Pancreas (tissue), 10 donors: Measurements from ENCODE around the gene STPG4. TPM values are rescaled to one million over a fixed set of nuclear protein-coding genes. Genes with fewer than 3 reads are reported as not detected.

Experiments
- ATAC-seq, 4 donors: fragments of 200-7000 bp; cut with Tn5 transposase; one replicate each; pipeline versions ENCODE4 v1.8.0 to v1.9.1; 2020; ENCODE audit warnings: mild to moderate bottlenecking in 4 of 4, moderate library complexity in 4 of 4
- DNase-seq, 6 donors: peaks; one replicate each; pipeline ENCODE4 v3.0.0-alpha.2; 2020
- FAIRE-seq: peaks from 2 replicates; lab custom pipeline; 2012; peaks lifted over from hg19 to GRCh38; lab: Jason Lieb, UNC
- H3K27ac ChIP-seq, 4 donors: fragments of 200-600 bp; sonication (generic); 1 replicate in 3 of 4; 2 replicates in 1 of 4; pipeline versions ENCODE4 v1.5.0 to v1.8.0; 2020
- H3K27me3 ChIP-seq, 4 donors: fragments of 200-600 bp; one replicate each; pipeline ENCODE4 v1.8.0; 2021
- H3K36me3 ChIP-seq, 3 donors: fragments of 200-600 bp; sonication (generic) in 1 of 3; one replicate each; pipeline versions ENCODE4 v1.5.0 to v1.8.0; 2020 to 2021
- H3K4me1 ChIP-seq, 3 donors: fragments of 200-600 bp; one replicate each; pipeline ENCODE4 v1.8.0; 2021
- H3K4me3 ChIP-seq, 4 donors: fragments of 200-600 bp; sonication (generic) in 2 of 4; one replicate each; pipeline versions ENCODE4 v1.5.0 to v1.8.0; 2020 to 2021
- H3K9me3 ChIP-seq, 4 donors: fragments of 200-600 bp; one replicate each; pipeline ENCODE4 v1.8.0; 2021
- WGBS, 2 donors: extraction: QIAGEN DNeasy Blood & Tissue Kit; methylation state at CpG; one replicate each; pipeline ENCODE4 v1.1.7; 2013; 5-methylcytosine and 5-hydroxymethylcytosine counted together
- intact Hi-C, 3 donors: fragments of 100-400 bp; cut with DNase I; formaldehyde crosslinking; loops; one replicate each; pipeline versions ENCODE4 v1.11.1 to v1.14.2; 2022
- polyA plus RNA-seq, 2 donors: library from polyadenylated mRNA; stranded (reverse); fragments of 200-250 nt; gene quantifications; one replicate each; pipeline ENCODE4 v1.2.3, GENCODE V29; 2013
- total RNA-seq, 6 donors: library from RNA; stranded (reverse); fragmentation: NEBNext Ultra II Directional in 4 of 6; extraction: Animal tissue kit (Norgen Biotek cat#: 25700) in 4 of 6; gene quantifications; one replicate each; pipeline versions ENCODE4 v1.2.1 to v1.2.4, GENCODE V29; 2021 to 2023
- TF ChIP-seq, protein P1 (sequence below), 4 donors: fragments of 200-600 bp; sonication (generic) in 3 of 4; IDR thresholded peaks; one replicate each; pipeline versions ENCODE4 v1.5.0 to v1.8.0; 2021; ENCODE audit warnings: antibody characterized with exemption in 4 of 4
- donor health status: healthy with polysubstance abuse.
- donor health status: DM: no; HTN: no; CAD: no; lungs with moderate emphysema.
- donor health status: DM: no; HTN: no; CAD: no.
- donor health status: control.
- donor health status: control.
- donor health status: Bipolar disorder and iron deficiency.
- donor health status: DM: yes; HTN: yes; CAD: no.
- donor health status: DM: no; HTN: no; CAD: no.
- donor health status: DM: no; HTN: no; CAD: no.
- donor health status: DM: yes; HTN: yes; CAD: no.

STPG4 gene
- total and polyA plus RNA-seq, 8 donors = not detected

DNA sequence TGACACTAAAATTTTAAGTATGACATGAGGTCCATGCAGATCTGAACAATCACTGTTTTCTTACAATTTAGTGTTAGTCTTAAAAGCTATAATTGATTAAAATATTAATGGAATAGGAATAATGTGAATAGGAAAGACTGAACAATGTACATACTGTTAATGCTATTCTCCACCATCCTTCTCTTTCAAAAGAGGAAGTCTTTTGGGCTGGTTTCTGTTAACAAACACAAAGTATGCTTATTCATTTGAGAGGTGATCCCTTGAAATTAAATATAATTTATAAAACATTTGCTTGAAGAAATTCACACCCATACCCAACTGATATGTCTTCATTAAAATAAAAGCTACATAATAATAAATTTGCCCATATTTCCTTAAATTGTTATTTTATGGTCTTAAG, 2.3 kb downstream of the STPG4 start:
- intact Hi-C loops = no loop called here
- ATAC-seq (no peak), FAIRE-seq (no peak), DNase-seq (no peak)
- H3K27ac ChIP-seq = no peak overlapping the region
- H3K9me3 ChIP-seq = no peaks in the 10 kb centered on the region
- no peaks in the 10 kb centered on the region for H3K27me3 ChIP-seq
- no peaks in the 10 kb centered on the region for H3K4me1 ChIP-seq
- TF ChIP-seq, protein P1, sequence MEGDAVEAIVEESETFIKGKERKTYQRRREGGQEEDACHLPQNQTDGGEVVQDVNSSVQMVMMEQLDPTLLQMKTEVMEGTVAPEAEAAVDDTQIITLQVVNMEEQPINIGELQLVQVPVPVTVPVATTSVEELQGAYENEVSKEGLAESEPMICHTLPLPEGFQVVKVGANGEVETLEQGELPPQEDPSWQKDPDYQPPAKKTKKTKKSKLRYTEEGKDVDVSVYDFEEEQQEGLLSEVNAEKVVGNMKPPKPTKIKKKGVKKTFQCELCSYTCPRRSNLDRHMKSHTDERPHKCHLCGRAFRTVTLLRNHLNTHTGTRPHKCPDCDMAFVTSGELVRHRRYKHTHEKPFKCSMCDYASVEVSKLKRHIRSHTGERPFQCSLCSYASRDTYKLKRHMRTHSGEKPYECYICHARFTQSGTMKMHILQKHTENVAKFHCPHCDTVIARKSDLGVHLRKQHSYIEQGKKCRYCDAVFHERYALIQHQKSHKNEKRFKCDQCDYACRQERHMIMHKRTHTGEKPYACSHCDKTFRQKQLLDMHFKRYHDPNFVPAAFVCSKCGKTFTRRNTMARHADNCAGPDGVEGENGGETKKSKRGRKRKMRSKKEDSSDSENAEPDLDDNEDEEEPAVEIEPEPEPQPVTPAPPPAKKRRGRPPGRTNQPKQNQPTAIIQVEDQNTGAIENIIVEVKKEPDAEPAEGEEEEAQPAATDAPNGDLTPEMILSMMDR (IDR thresholded peaks at IDR 0.05) = no peak
- no peaks in the 10 kb centered on the region for H3K36me3 ChIP-seq
- no peak overlapping the region for H3K4me3 ChIP-seq

GRCh38 chr2:47150175-47150574, 4.9 kb downstream of the STPG4 start:
- no peaks in the 10 kb centered on the region for H3K27me3 ChIP-seq
- TF ChIP-seq, protein P1 (IDR thresholded peaks at IDR 0.05) = no peak
- ATAC-seq (no peak), DNase-seq (no peak), FAIRE-seq (no peak)
- WGBS, 2 donors = 98 to 99% methylated on average over 3 of the region's 3 CpGs
- H3K27ac ChIP-seq = no peak overlapping the region
- no peaks in the 10 kb centered on the region for H3K36me3 ChIP-seq
- no peaks in the 10 kb centered on the region for H3K9me3 ChIP-seq
- no peak overlapping the region for H3K4me3 ChIP-seq
- H3K4me1 ChIP-seq = no peaks in the 10 kb centered on the region
- intact Hi-C loops = no loop called here

GRCh38 chr2:47147021-47147420, 8.1 kb downstream of the STPG4 start:
- Histone ChIP-seq H3K9me3 (no peaks in the 10 kb centered on the region), H3K4me3 (no peak overlapping the region), H3K36me3 (no peaks in the 10 kb centered on the region), H3K27me3 (no peaks in the 10 kb centered on the region), H3K4me1 (no peaks in the 10 kb centered on the region), H3K27ac (no peak overlapping the region)
- ATAC-seq (no peak), FAIRE-seq (no peak), DNase-seq (no peak)
- TF ChIP-seq, protein P1 (IDR thresholded peaks at IDR 0.05) = no peak
- WGBS, 2 donors = 85 to 87% methylated on average over 3 of the region's 3 CpGs
- intact Hi-C loops = no loop called here

GRCh38 chr2:47145466-47145865, 9.6 kb downstream of the STPG4 start:
- no peak overlapping the region for H3K27ac ChIP-seq
- DNase-seq = no peak
- 88 to 92% methylated on average over 1 of the region's 1 CpG for WGBS, 2 donors
- H3K36me3 ChIP-seq = no peaks in the 10 kb centered on the region
- no peaks in the 10 kb centered on the region for H3K9me3 ChIP-seq
- ATAC-seq = no peak
- no peak for FAIRE-seq
- no peak overlapping the region for H3K4me3 ChIP-seq
- H3K27me3 ChIP-seq = no peaks in the 10 kb centered on the region
- intact Hi-C loops = no loop called here
- TF ChIP-seq, protein P1 (IDR thresholded peaks at IDR 0.05) = no peak
- H3K4me1 ChIP-seq = no peaks in the 10 kb centered on the region

GRCh38 chr2:47141520-47141919, 13.6 kb downstream of the STPG4 start:
- H3K27ac ChIP-seq = no peak overlapping the region
- no peak overlapping the region for H3K4me3 ChIP-seq
- 95 to 98% methylated on average over 3 of the region's 3 CpGs for WGBS, 2 donors
- no peaks in the 10 kb centered on the region for H3K27me3 ChIP-seq
- TF ChIP-seq, protein P1 (IDR thresholded peaks at IDR 0.05) = no peak
- no peak for ATAC-seq
- intact Hi-C loops = no loop called here
- no peak for DNase-seq
- no peak for FAIRE-seq
- no peaks in the 10 kb centered on the region for H3K9me3 ChIP-seq
- H3K36me3 ChIP-seq = no peaks in the 10 kb centered on the region
- no peaks in the 10 kb centered on the region for H3K4me1 ChIP-seq
